DMS153 (cell line): Measurements from ENCODE around the gene NF1.

Experiments
- DNase-seq: peaks from one replicate; lab custom pipeline; 2025; lab: John Stamatoyannopoulos, UW

NF1 gene

DNA sequence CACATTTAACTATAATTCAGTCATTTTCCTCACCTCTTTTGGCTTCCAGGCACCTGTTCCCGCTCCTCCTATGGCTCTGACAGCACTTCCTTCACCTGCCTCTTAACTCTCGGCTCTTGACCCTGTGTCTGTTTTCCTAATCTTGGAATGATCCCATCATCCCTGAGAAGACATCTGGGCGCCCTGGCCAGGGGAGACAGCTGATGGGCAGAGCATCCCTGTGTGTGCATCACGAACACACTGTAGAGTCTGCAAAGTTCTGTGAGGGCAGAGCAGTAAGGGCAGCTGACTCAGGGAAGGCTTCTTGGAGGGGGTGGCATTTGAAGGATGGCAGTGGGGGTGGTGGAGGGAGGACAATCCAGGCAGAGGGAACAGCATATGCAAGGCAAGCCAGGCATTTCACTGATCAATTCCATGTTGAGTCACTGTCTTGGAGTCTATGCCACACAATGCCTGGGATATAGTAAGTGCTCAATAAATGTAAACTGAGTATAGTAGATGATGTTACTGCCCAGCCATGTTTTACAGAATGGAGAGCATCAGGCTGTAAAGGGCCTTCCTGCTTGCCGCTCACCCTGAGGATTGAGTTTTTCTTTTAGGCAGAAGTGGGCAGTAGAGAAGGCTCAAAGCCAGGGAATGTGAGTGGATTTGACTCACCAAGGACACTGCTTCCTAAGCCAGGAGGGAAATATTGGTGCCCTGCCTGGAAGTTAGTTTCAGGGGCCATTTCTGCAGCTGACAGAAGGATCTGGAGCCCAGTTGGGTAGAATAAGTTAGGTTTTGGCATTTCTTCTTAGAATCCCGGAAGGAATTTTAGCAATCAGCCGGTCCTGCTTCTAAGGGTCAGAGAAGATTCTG lies 290.9 kb downstream of the NF1 start:
- no peak for DNase-seq

GRCh38 chr17:31386542-31387075 lies 291.8 kb downstream of the NF1 start:
- DNase-seq = no peak

DNA sequence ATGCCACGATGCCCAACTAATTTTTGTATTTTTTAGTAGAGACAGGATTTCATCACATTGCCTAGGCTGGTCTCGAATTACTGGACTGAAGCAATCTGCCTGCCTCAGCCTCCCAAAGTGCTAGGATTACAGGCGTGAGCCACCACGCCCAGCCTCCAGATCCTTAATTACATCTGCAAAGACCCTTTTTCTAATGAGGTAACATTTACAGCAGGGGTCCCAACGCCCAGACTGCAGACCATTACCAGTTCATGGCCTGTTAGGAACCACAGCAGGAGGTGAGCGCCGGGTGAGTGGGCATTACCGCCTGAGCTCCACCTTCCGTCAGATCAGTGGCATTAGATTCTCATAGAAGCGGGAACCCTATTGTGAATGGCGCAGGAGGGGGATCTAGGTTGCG lies 292.7 kb downstream of the NF1 start:
- DNase-seq = no peak

GRCh38 chr17:31388351-31388750 lies 293.6 kb downstream of the NF1 start:
- DNase-seq = no peak

DNA sequence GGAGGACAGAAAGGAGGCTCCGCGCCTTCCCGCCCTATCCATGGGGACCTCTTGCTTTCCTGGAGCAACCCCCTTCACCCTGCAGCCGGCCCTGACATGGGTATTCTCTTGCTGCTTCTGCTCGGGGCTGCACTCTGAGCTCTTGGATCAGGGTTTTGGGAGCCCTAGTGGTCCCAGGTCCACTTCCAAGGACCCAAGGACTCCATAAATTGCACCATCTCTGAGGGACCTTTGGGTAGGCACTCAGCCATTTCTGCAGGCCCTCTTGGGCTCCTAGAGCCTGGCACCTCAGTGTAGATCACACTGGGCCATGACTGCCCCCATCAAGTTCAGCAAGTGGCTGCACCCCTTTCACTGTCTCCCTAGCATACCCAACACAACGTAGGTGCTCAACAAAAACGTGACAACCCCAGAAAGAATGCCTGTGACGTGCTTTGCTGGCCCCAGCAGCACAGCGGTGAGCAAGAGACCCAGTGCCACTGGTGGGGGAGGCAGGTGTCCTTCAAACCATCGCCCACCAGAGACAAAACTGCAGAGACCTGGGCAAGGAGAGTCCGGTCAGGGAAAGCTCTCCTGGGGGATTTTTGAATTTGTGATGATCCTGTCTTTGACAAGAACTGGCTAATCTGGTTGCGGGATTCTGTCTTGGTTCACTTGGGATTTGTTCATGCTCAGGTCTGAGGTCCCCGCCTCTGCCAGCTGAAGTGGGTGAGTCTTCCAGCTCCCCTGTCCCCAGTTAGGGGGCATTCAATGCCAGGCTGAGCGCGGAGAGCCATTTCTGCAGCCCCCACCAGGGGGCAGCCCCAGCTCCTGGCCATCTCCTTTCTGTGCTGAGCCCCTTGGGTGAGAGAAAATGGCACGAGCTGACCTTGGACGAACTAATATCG lies 294.2 kb downstream of the NF1 start:
- no peak for DNase-seq

- no peak for DNase-seq
Measured at GRCh38 chr17:31389657-31390381, 295.0 kb downstream of the NF1 start.

- no peak for DNase-seq
Measured at GRCh38 chr17:31390426-31390747, 295.6 kb downstream of the NF1 start.

DNA sequence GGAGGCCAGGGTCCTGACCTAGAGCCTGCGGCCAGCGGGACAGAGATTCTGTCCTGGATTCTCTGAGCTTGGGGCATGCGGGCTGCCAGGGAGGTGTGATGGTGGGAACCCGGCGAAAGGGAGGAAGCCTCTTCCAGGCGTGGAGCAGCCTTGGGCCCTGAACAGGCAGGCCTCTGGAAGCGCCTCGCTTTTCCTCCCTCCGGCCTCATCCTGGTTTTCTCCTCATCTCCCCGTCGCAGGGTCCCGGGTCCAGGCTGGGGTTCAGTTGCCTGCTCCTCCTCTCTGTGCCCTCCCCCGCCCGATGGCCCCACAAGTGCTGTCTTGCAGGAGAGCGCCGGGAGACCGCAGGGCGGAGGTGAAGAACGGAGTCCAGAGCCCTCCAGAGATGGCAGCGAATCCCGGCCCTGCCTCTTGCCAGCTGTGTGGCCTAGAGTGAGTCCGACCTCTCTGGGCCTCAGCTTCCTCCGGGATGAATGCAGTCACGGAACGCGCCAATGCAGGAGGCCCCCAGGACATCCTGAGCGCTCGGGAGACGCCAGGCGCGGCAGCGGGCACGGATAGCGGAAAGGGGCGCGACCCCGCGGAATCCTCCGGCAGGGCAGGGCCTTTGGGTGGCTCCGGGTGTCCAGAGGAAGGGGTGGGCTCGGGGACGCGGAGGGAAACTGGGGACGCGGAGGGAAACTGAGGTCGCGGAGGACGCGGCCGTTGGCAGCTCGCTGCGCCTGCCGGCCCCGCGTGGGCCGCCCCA lies 296.1 kb downstream of the NF1 start:
- no peak for DNase-seq

GRCh38 chr17:31391496-31391949 lies 296.7 kb downstream of the NF1 start, which contains the start of gene RAB11FIP4:
RAB11FIP4 (plus strand) TSS chr17:31391675; CDS start chr17:31391853, 178 bp downstream.
- DNase-seq = no peak

GRCh38 chr17:31392002-31392855 lies 297.5 kb downstream of the NF1 start:
- no peak for DNase-seq

GRCh38 chr17:31392856-31393748 lies 298.3 kb downstream of the NF1 start:
- no peak for DNase-seq

- DNase-seq = no peak
Measured at GRCh38 chr17:31393749-31394146, 299.0 kb downstream of the NF1 start.

DNA sequence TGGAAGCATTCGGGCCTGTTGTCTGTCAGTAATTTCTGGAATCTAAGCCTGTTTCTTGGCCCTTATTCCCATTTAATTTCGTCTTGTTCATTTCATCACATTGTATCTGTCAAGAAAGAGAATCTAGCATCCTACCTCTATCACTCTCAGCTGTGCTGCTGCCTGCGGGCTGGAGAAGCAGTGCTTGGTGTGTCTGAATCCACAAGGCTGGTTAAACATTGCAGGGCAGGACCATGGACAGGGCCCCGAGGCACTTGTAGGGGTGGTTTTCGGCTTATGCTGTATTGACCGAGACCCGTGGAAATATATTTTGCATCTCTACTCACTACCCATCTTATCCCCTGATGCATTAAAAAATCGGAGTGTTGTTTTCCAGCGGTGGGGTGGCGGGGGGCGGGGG lies 299.8 kb downstream of the NF1 start:
- no peak for DNase-seq

DNA sequence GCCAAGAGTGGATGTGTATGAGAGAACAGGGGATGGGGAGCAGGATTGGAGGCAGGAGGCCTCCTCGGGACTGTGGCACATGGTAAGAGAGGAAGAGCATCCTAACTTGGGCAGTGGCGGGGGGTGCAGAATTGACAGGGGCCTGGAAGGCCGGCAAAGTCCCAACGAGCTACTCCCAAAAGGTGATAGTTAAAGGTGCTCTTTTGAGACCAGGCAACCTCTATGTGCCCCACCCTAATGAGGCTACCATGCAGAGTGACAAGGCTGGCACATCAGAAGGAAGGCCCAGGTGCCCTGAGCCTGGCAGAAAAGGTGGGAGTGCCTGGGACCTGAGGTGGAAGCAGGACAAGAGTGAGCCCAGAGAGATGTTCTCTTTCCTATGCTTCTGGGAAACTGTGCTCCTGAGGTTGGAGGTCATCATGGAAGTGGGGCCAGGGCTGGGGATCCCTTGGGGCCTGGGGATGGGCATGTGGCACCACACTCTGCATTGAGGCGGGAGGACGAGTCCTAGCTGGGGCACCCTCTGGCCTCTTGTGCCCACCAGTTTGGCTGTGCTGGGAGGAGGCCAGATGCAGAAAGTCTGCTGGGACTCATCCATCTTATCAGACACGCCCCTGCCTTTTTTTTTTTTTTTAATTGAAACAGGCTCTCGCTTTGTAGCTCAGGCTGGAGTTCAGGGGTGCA lies 302.6 kb downstream of the NF1 start:
- DNase-seq = no peak

DNA sequence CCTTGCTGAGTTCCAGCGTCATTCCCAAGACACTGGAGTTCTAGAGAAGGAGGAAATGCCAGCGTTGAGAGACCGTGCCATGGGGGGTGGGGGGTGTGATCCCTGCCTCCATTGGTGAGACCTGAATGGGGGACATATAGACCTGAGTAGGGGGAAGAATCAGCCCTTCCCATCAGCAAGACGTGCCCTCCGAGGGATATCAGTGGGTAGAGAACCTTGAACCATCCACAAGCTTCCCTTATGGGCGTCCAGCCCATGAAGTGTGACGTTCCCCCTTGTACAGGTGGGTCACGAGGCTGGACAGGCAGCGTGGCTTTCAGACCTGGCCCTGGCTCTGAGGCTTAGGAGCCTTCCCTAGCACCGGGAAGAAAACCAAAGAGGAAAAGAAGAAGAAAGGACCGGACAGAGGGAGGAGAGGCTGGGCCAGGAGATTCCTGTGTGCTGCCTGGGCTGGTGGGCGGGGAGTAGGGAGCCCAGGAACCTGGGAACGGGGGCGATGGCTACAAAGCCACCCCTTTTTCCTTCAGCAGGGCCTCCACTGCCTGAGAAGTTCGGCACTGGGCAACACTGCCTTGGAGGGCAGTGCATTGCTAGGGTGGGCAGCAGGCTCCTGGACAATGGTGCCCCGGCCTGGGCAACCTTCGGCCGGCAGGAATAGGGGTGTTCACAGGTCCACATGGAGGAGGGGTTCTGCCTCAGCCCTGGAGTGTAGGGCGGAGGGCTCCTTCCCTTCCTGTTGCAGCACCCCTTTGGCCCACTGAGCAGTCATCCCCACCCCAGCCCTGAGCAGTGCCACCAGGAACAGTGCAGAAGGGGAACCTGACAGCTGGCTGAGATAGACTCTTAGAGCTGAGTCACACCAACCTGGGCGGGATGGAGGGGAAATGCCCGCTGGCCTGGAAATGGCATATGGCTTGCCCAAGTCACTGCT lies 303.9 kb downstream of the NF1 start:
- DNase-seq = no peak

DNA sequence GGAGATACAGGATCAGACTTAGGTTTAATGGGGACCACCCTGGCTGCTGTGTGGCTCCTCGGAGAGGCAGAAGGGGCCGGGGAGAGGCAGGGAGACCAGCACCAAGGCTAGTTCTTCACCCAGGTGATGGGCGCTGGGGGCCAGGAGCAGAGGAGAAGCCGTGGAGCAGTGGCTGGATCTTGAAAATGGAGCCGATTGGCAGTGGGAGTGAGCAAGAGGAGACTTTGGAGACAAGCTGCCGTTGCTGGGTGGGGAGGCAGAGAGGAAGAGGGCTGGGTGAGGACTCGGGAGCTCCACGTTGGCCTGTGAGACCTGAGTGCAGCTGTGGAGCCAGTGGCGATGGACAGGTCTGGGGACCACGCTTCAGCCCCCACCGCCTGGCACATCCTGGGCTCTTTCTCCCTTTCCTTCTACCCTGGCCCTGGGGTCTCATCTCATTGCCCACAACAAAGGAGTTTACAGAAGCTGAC lies 305.7 kb downstream of the NF1 start:
- DNase-seq = no peak

DNA sequence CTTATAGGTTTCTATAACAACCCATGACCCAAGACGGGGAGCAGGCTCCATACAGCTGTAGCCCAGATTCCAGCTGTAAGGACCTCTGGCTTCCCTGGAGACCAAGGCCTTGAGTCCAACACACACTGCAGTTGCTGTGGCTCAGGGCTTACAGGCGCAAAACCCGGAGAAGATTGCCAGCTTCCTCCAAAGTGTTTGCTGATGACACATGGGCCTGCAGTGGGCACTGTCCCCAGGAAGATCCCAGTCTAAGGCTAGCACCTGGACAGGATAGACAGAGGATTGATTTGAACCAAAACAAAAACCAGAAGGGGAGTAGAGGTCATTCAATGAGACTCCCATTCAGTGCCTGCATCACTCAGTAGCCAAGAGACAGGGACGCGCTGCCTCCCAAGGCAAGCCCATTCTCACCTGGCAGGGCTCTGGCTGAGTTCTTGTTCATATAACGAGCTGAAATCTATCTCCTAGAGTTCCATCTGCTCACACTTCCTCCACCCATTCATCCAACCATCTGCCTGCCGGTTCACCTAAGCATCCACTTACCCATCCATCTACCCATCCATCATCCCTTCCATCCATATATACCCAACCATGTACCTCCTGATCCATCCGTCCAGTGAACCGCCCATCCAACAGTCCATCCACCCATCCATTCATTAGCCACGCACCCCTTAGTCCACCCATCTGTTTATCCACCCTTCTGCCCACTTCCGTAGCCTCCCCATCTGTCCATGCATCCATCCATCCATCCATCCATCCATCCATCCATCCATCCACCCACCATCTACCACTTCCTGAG lies 306.9 kb downstream of the NF1 start:
- DNase-seq = no peak
